GM12878 (cell line): Measurements from ENCODE around the gene FEM1B. TPM values are rescaled to one million over a fixed set of nuclear protein-coding genes. Genes with fewer than 3 reads are reported as not detected.
A peak's percentile ranks its signal among the peaks of the same experiment; 100 is the strongest.

Experiments used
- CUX1 ChIP-seq: IDR thresholded peaks from 2 replicates; pipeline ENCODE4 v1.6.1; 2012; ENCODE audit warnings: improper control_type of control experiment, low read depth, low read length; ENCODE audit not compliant: insufficient replicate concordance
- DPF2 ChIP-seq: fragments of 450-650 bp; IDR thresholded peaks from 2 replicates; pipeline ENCODE4 v1.6.1; 2017; ENCODE audit warnings: mild to moderate bottlenecking
- EP300 ChIP-seq, 2 experiments: fragments of 150-350 bp in 1 of 2; IDR thresholded peaks; 2 replicates each; pipeline ENCODE4 v1.6.1; 2011 to 2012; ENCODE audit warnings: low read depth in 2 of 2, low read length in 2 of 2, borderline replicate concordance in 1 of 2, improper control_type of control experiment in 1 of 2, inconsistent platforms in 1 of 2; ENCODE audit not compliant: control insufficient read depth in 1 of 2
- ETV6 ChIP-seq, 2 experiments: fragments of 450-650 bp in 1 of 2; IDR thresholded peaks in 1 of 2; conservative IDR thresholded peaks in 1 of 2; 2 replicates each; pipeline ENCODE4 v1.6.1; 2014; ENCODE audit warnings: antibody characterized with exemption in 1 of 2, borderline replicate concordance in 1 of 2, low read depth in 1 of 2, mild to moderate bottlenecking in 1 of 2, moderate library complexity in 1 of 2
- MAX ChIP-seq: IDR thresholded peaks from 2 replicates; pipeline ENCODE4 v1.6.1; 2012; ENCODE audit warnings: low read depth, low read length, improper control_type of control experiment
- MLLT1 ChIP-seq: fragments of 450-650 bp; IDR thresholded peaks from 2 replicates; pipeline ENCODE4 v1.6.1; 2016; ENCODE audit warnings: mild to moderate bottlenecking
- NR2C1 ChIP-seq: fragments of 450-650 bp; IDR thresholded peaks from 2 replicates; pipeline ENCODE4 v1.6.1; 2017; ENCODE audit warnings: antibody characterized with exemption, mild to moderate bottlenecking, moderate library complexity
- PAX5 ChIP-seq: IDR thresholded peaks from 2 replicates; pipeline ENCODE4 v1.6.1; 2011; ENCODE audit warnings: low read depth, low read length, borderline replicate concordance
- PKNOX1 ChIP-seq: fragments of 450-650 bp; IDR thresholded peaks from 2 replicates; pipeline ENCODE4 v1.6.1; 2016; ENCODE audit warnings: mild to moderate bottlenecking
- SUPT20H ChIP-seq: IDR thresholded peaks from 2 replicates; pipeline ENCODE4 v1.6.1; 2011; ENCODE audit warnings: low read depth, mild to moderate bottlenecking, low read length, moderate library complexity, borderline replicate concordance; ENCODE audit not compliant: control insufficient read depth
- TAF1 ChIP-seq: IDR thresholded peaks from 2 replicates; pipeline ENCODE4 v1.6.1; 2011; ENCODE audit warnings: mild to moderate bottlenecking, low read depth, low read length, borderline replicate concordance
- ZBED1 ChIP-seq: IDR thresholded peaks from 2 replicates; pipeline ENCODE4 v1.6.1; 2016; ENCODE audit warnings: borderline replicate concordance
- ZNF24 ChIP-seq: fragments of 450-650 bp; IDR thresholded peaks from 2 replicates; pipeline ENCODE4 v1.6.1; 2017; ENCODE audit warnings: antibody characterized with exemption, mild to moderate bottlenecking
- ZNF687 ChIP-seq: fragments of 450-650 bp; IDR thresholded peaks from 2 replicates; pipeline ENCODE4 v1.6.1; 2017; ENCODE audit warnings: mild to moderate bottlenecking, moderate library complexity
- ZZZ3 ChIP-seq: IDR thresholded peaks from 2 replicates; pipeline ENCODE4 v1.6.1; 2011; ENCODE audit warnings: low read depth; ENCODE audit not compliant: control insufficient read depth, insufficient read length
- polyA plus RNA-seq, 11 experiments: library from polyadenylated mRNA; depleted of rRNA in 4 of 11; unstranded in 6 of 11; stranded (reverse) in 5 of 11; fragments of >200 nt; fragmentation: Nextera tagmentation in 4 of 11; fragmentation: Illumina TruSeq in 1 of 11; extraction: Ambion mirVana in 4 of 11; extraction: Trizol in 1 of 11; gene quantifications; 1 replicate in 1 of 11; 2 replicates in 10 of 11; pipeline versions ENCODE4 v1.2.1 to v1.2.3, GENCODE V29; 2011 to 2016; ENCODE audit warnings: inconsistent platforms in 2 of 11, missing spikeins in 2 of 11, low read depth in 1 of 11
- total RNA-seq, 4 experiments: library from RNA; depleted of rRNA in 3 of 4; stranded (reverse); fragments of >200 nt in 3 of 4; fragmentation: Illumina TruSeq in 1 of 4; extraction: Trizol in 1 of 4; gene quantifications; 2 replicates each; pipeline versions ENCODE4 v1.2.1 to v1.2.3, GENCODE V29; 2013 to 2021

FEM1B gene
- total and polyA plus RNA-seq, 10 of the 15 experiments (the other 5 are each of a cell fraction or from before 2014, with no cell fraction given) = 5.5 to 61.1 (median 18.2) TPM

GRCh38 chr15:68230157-68231100 lies 47.1 kb upstream of the FEM1B start (continued):
- TF ChIP-seq ETV6 (conservative IDR thresholded peaks at IDR 0.05 in 1 of 2, IDR thresholded peaks at IDR 0.05 in 1 of 2; ENCODE audit: borderline replicate concordance in 1 of 2, low read depth in 1 of 2) (no peak), ZNF24 (no peak), MLLT1 (no peak), PAX5 (no peak), TAF1 (no peak), ZBED1 (no peak), PKNOX1 (no peak; the same call in 1 of the 2 replicates), SUPT20H (no peak), ZNF687 (no peak; the same call in 1 of the 2 replicates), ZZZ3 (no peak), CUX1 (no peak), DPF2 (peak; percentile 35; the same call in 1 of the 2 replicates), NR2C1 (no peak), MAX (no peak), EP300 (IDR thresholded peaks at IDR 0.05; ENCODE audit: borderline replicate concordance in 1 of 2, control insufficient read depth in 1 of 2, low read depth in 2 of 2, low read length in 2 of 2) (no peak)
